GM21825 (cell line): ENCODE measurements around the gene FRMD4B.

Experiments used
- ATAC-seq: cut with Tn5 transposase; IDR thresholded peaks from one replicate; pipeline ENCODE4 v1.9.1; 2021; ENCODE audit warnings: mild to moderate bottlenecking, moderate library complexity; ENCODE audit not compliant: unreplicated experiment

FRMD4B gene

GRCh38 chr3:69406163-69406562, 20.3 kb upstream of the FRMD4B start:
- no peak for ATAC-seq

GRCh38 chr3:69405067-69405466, 19.2 kb upstream of the FRMD4B start:
- ATAC-seq = no peak

GRCh38 chr3:69403454-69403853, 17.6 kb upstream of the FRMD4B start:
- no peak for ATAC-seq

- no peak for ATAC-seq
These were observed 14.8 kb upstream of the FRMD4B start for GRCh38 chr3:69400683-69401082.

- ATAC-seq = no peak
These were observed 7.0 kb upstream of the FRMD4B start for GRCh38 chr3:69392850-69393249.

- ATAC-seq = no peak
These were observed 6.5 kb upstream of the FRMD4B start for GRCh38 chr3:69392415-69392814.

- ATAC-seq = no peak
These were observed 5.7 kb upstream of the FRMD4B start for GRCh38 chr3:69391554-69391953.

GRCh38 chr3:69390771-69391170, 4.9 kb upstream of the FRMD4B start:
- no peak for ATAC-seq

- ATAC-seq = no peak
These were observed 3.8 kb upstream of the FRMD4B start for GRCh38 chr3:69389520-69390248.

- ATAC-seq = no peak
These were observed 2.4 kb upstream of the FRMD4B start for GRCh38 chr3:69388241-69388640.

- no peak for ATAC-seq
These were observed 883 bp upstream of the FRMD4B start for GRCh38 chr3:69386556-69387385.

GRCh38 chr3:69385123-69385722, 665 bp downstream of the FRMD4B start:
- ATAC-seq = no peak

GRCh38 chr3:69384326-69384725, 1.6 kb downstream of the FRMD4B start:
- ATAC-seq = no peak

GRCh38 chr3:69379661-69380060, 6.2 kb downstream of the FRMD4B start:
- ATAC-seq = no peak

GRCh38 chr3:69378112-69378802, 7.6 kb downstream of the FRMD4B start:
- ATAC-seq = no peak

GRCh38 chr3:69377262-69377661, 8.6 kb downstream of the FRMD4B start:
- ATAC-seq = no peak

GRCh38 chr3:69376731-69377130, 9.2 kb downstream of the FRMD4B start:
- no peak for ATAC-seq

GRCh38 chr3:69371816-69372215, 14.1 kb downstream of the FRMD4B start:
- ATAC-seq = no peak

- no peak for ATAC-seq
These were observed 15.0 kb downstream of the FRMD4B start for GRCh38 chr3:69370901-69371301.

GRCh38 chr3:69370156-69370883, 15.6 kb downstream of the FRMD4B start:
- ATAC-seq = no peak
